T-helper 9 cell (primary cell): Measurements from ENCODE around the gene TDRD10.

Experiments used
- DNase-seq: peaks from one replicate; pipeline ENCODE4 v3.0.0-alpha.2; 2020

Gene TDRD10

DNA sequence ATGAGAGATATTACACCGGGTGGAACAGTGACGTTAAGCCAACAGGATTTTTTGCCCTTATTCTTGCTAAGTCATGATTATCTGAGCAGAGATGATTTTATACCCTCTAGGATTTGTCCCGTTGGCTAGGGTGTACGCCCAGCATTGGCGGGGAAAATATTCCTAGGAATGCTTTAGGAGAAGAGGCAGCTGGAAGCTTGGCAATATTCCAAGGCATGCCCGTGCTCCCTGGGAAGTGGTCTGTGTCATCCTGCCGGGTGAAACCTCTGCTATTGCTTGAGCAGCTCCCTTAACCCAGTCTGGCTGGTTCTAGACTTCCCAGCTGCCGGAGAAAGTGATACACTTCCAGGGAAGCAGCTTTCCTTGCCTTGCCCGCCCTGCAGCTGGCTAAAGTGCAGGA, 81.8 kb downstream of the TDRD10 start:
- no peak for DNase-seq

DNA sequence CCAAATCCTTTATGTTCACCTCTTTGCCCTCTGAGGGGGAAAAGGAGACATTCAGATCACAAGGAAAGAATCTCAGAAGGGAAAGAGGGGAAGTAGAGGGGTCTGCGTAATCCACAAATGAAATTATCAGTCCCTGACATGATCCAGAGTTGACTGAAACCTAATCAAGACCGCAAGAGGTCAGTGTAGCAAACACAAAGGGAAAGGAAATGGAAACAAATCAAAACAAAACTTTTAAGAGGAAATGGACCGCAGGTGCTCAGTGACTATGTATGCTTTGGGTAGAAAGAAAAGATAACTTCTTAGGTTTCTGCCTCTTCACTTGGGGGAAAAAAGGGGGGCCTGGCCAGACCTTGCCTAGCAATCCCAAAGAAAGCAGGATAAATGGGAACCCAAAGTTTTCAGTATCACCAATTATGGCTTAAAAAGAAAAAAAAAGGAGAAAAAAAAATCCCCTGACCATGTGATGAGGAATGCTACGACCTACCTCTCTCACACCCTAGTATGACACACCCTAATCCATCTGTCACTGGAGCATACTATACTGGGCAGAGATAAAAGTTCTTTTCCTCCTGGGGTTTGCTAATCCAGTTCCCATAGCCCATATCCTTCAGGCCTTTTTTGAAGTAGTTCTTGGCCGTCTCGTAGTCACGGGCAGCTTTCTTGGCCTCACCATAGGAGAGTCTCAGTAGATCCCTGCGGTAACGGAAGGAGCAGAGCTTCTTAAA, 82.4 kb downstream of the TDRD10 start:
- no peak for DNase-seq

DNA sequence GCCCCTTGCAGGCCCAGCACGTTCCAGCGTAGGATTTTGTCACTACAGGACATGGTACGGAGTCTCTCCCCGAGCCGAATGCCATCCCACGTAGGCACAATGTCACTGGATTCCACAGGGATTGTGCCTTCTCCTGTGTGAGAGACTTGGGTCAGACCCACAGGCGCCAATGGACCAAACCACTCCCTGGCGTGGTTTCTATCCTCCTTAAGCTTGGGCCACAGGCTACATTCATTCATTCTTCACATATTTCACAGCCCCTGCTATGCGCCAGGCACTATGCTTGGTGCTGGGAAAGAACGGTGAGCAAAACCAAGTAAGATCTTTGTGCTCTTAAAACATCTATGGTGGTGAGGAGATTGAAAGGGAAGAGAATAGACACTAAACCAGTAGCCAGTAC, 84.2 kb downstream of the TDRD10 start:
- DNase-seq = no peak

DNA sequence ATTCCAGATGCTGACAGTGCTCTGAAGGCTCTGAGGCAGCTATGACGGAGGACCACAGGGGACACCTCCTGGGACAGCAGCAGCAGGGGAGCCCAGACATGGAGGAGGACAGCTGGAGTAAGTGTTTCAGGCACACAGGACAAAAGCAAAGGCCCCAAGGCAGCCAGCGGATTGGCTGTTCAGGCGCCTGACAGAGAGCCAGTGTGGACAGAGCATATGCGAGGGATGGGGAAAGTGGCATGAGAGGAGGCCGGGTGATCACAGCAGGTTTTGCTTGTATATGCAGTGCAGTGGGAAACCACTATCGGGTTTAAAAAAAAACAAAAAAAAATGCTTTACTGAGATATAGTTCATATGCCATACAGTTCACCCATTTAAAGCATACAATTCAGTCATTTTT, 84.6 kb downstream of the TDRD10 start:
- DNase-seq = no peak

DNA sequence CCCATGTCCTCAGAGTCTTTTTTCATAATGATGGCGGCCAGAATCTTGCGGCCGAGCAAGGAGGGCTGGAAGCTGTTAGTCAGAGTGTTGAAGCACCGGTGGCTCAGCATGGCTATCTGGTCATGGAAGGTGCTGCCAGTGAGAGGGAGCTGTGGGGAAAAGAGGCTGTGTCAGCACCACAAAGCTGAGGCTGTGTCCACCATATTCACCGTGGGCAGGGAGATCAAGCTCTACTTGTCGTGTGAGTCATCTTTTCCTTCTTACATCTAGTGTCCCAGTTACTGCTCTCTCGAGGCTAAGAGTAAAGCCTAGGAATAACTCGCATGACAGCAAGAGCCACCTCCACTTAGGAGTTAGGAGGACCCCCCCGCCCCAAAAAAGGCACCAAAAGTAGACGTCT, 87.8 kb downstream of the TDRD10 start:
- DNase-seq = no peak

DNA sequence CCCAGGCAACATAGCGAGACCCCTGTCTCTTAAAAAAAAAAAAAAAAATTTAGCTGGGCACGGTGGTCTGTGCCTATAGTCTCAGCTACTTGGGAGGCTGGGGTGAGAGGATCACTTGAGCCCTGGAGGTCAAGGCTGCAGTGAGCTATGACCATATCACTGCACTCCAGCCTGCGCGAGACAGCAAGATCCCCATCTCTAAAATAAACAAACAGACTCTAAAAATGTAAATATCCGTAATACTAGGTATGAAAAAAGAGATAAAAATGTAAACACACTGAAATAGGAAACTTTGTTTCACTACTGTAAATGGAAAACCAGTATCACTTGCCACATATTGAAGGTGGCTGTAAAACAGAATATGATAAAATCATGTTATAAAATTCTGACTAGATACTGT, 88.7 kb downstream of the TDRD10 start:
- no peak for DNase-seq

DNA sequence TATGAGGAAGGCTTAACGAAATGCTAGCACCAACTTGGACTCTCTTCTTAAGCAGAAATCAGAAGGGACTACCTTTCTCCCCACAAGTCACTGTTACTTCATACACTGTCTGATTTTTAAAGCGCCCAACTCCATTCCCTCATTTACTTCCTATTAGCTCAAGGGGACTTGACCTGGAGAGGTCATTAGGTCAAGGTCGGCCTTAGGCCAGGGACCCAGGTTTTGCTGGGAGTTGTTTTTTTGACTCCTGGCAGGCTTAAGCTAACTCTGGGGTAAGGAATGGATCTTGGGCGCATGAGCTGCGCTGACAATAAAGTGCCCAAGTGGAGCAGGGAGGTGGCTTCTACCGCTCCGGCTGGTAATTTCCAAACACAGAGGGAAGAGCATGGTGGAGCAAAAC, 89.2 kb downstream of the TDRD10 start:
- no peak for DNase-seq

DNA sequence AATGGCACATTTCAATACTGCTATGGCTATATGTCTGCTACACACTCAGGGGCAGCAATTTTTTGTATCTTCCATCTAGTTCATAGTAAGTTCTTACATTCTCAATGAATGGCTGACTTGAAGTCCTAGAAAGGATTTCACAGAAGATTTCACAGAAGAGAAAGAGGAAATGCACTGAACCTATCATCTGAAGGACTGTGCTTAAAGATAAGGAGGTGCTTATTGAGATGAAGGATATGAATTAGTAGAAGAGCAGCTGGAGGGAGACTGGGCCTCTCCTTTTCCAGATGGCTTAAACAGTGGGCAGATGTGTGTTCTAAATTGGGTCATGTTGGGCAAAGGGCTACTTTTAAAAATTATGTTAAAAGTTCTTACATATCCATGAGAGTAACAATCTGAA, 91.4 kb downstream of the TDRD10 start:
- DNase-seq = no peak

DNA sequence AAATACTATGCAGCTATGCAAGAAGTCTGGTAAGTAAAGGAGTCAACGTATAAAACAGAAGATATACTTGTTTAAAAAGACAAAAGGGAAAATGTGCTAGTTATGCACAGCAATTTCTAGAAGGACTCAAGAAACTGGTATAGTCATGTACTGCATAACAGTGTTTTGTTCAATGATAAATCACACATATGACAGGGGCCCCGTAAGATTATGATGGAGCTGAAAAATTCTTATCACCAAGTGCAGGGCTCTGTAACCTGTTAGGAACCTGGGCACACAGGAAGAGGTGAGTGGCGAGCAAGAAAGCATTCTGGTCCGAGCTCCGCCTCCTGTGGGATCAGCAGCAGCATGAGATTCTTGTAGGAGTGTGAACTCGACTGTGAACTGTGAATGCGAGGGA, 92.8 kb downstream of the TDRD10 start:
- no peak for DNase-seq

DNA sequence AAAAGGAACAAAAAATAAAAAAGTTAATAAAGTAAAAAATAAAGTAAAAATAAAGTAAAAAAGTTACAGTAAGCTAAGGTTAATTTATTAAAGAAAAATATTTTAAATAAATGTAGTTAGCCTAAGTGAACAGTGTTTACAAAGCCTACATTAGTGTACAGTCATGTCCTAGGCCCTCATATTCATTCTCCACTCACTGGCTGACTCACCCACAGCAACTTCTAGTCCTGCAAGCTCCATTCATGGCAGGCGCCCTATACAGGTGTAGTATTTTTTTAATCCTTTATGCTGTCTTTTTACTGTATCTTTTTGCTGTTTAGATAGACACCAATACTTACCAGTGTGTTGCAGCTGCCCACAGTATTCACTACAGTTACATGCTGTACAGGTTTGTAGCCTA, 93.6 kb downstream of the TDRD10 start:
- no peak for DNase-seq
